BJ (cell line): Measurements from ENCODE around the gene MSH3. TPM values are rescaled to one million over a fixed set of nuclear protein-coding genes. Genes with fewer than 3 reads are reported as not detected.
"Not testable (repeated sequence)": the region's sequence is repeated elsewhere in the genome, so short reads cannot be mapped to it uniquely, and the experiment has no call there.

Experiments
- CTCF ChIA-PET: fragments of 350-600 bp; formaldehyde crosslinking; extraction: SDS; loops from one replicate; lab custom pipeline; 2021; ENCODE audit warnings: antibody characterized with exemption, inconsistent platforms; lab: Yijun Ruan, JAX
- POLR2A ChIA-PET: fragments of 300-600 bp; sonication (Branson Sonifier 250); formaldehyde crosslinking; extraction: SDS; loops from one replicate; lab custom pipeline; 2021; ENCODE audit warnings: antibody characterized with exemption; lab: Charles Lee
- DNase-seq: peaks from one replicate; pipeline ENCODE4 v3.0.0-alpha.2; 2011; ENCODE audit warnings: low read depth
- H3K27me3 ChIP-seq: 2 replicates; pipeline ENCODE4 v1.6.0; 2011; ENCODE audit warnings: low read length; ENCODE audit not compliant: control insufficient read depth, insufficient read depth
- H3K36me3 ChIP-seq: 2 replicates; pipeline ENCODE4 v1.5.1; 2011; ENCODE audit warnings: low read length; ENCODE audit not compliant: control insufficient read depth, insufficient read depth
- H3K4me3 ChIP-seq: 2 replicates; pipeline ENCODE4 v1.5.1; 2011; ENCODE audit warnings: low read depth, mild to moderate bottlenecking, control low read depth, low read length
- polyA plus RNA-seq: library from polyadenylated mRNA; depleted of rRNA; stranded (reverse); fragments of >200 nt; gene quantifications from 2 replicates; pipeline ENCODE4 v1.2.3, GENCODE V29; 2011
- TF ChIP-seq, protein P1 (sequence below): IDR thresholded peaks from 2 replicates; pipeline ENCODE4 v1.5.1; 2011; ENCODE audit warnings: low read depth, mild to moderate bottlenecking, control low read depth, inconsistent platforms, low read length, moderate library complexity; ENCODE audit not compliant: insufficient read depth

Gene MSH3
- polyA plus RNA-seq, 1 experiment: 4.0 TPM

DNA sequence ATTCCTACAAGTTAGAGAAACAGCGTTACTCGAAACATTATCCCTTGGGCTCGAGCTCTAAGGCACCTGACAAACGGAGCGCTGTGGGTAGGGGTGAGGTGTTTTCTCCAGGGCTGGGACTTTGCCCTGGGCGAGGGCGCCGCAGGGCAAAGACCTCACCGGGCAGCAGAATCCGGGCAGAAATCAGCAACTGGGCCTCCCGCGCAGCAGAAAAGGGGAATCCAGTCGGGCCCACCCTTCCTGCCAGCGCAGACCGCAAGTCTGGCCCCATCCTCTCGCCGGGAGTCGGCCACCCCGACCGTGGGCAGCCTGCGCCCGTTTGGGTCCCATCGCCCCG is 430 bp upstream of the MSH3 start:
- ChIA-PET CTCF (no interaction called here), POLR2A (no interaction called here)
- DNase-seq: no peak
- H3K27me3 ChIP-seq: no peaks in the 10 kb centered on the region
- TF ChIP-seq, protein P1, sequence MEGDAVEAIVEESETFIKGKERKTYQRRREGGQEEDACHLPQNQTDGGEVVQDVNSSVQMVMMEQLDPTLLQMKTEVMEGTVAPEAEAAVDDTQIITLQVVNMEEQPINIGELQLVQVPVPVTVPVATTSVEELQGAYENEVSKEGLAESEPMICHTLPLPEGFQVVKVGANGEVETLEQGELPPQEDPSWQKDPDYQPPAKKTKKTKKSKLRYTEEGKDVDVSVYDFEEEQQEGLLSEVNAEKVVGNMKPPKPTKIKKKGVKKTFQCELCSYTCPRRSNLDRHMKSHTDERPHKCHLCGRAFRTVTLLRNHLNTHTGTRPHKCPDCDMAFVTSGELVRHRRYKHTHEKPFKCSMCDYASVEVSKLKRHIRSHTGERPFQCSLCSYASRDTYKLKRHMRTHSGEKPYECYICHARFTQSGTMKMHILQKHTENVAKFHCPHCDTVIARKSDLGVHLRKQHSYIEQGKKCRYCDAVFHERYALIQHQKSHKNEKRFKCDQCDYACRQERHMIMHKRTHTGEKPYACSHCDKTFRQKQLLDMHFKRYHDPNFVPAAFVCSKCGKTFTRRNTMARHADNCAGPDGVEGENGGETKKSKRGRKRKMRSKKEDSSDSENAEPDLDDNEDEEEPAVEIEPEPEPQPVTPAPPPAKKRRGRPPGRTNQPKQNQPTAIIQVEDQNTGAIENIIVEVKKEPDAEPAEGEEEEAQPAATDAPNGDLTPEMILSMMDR: no peak
- H3K36me3 ChIP-seq: peaks cover 2% of the 10 kb centered on the region; the same call in 1 of the 2 replicates
- peak overlapping the region; percentile 73 for H3K4me3 ChIP-seq

DNA sequence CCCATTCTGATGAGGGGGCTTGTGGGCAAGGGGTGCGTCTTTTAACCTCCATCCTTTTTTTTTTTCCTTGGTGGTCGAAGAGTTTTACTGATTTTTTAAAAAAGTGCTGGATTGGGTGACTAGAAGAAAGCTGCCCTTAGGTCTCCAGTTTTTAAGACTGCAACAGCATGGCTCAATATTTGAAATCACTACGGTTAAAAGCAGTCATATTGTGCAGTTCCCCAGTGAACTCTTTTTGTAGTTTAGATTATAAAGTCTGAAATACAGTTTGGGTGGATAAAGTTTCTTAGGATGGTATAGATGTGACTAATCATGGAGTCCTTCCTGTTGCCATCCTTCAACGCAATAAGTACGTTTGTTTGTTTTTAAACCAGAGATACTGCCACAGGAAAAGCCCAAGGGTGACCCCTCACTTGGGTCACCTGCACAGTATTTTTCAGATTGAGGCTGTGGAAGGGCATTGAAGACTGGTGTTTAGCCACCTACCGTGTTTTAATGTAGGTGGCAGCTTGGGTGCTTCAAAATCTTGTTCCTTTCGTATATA is 851 bp downstream of the MSH3 start:
- no peak for DNase-seq
- ChIA-PET POLR2A (interaction anchor here (0.6 kb wide), 1 partner anchor 1771 kb away, joined by 4 read pairs; no protein-coding TSS in a partner anchor), CTCF (interaction anchor here (0.6 to 2.0 kb wide), 2 partner anchors 11 to 92 kb away, joined by 3 to 6 read pairs; no protein-coding TSS in a partner anchor)

DNA sequence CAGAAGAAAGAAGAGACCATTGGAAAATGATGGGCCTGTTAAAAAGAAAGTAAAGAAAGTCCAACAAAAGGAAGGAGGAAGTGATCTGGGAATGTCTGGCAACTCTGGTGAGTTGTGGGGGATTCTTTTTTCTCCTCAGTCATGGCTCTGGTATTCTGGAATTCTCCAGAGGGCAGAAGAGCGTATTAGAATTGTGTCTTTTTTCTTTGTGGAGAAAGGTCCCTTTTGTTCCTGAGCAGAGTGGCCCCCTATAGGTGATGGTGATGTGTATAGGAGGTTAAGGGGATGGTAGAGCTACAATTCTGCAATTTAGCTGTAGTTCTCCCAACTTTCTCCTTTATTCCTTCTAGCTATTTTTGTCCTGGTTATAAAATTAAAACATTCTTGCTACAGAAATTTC is 2.0 kb downstream of the MSH3 start:
- CTCF ChIA-PET: interaction anchor here (0.7 to 2.0 kb wide), 3 partner anchors 10 to 521 kb away, joined by 3 to 6 read pairs (median 3); no protein-coding TSS in a partner anchor
- H3K27me3 ChIP-seq: no peaks in the 10 kb centered on the region
- POLR2A ChIA-PET: no interaction called here
- no peak overlapping the region for H3K4me3 ChIP-seq
- peaks cover 2% of the 10 kb centered on the region; the same call in 1 of the 2 replicates for H3K36me3 ChIP-seq
- TF ChIP-seq, protein P1: no peak
- no peak for DNase-seq

More for the DNA sequence above, 851 bp downstream of the MSH3 start:
- H3K4me3 ChIP-seq: peak overlapping the region; percentile 73
- TF ChIP-seq, protein P1: no peak
- H3K27me3 ChIP-seq: no peaks in the 10 kb centered on the region
- peaks cover 2% of the 10 kb centered on the region; the same call in 1 of the 2 replicates for H3K36me3 ChIP-seq

DNA sequence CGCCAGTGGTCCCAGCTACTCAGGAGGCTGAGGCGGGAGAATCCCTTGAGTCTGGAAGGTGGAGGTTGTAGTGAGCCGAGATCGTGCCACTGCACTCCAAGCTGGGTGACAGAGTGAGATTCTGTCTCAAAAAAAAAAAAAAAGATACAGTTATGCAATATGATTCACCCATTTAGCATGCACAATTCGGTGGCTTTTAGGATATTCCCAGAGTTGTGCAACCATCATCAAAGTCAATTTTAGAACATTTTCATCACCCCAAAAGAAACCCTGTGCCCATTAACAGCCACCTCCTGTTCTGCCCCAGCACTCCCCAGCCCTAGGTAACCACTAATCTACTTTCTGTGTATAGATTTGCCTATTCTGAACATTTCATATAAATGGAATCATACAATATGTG is 4.7 kb downstream of the MSH3 start:
- CTCF ChIA-PET: interaction anchor here (1.6 kb wide), 1 partner anchor 10 kb away, joined by 3 read pairs; no protein-coding TSS in a partner anchor
- H3K4me3 ChIP-seq: no peak overlapping the region
- POLR2A ChIA-PET: no interaction called here
- peak; percentile 20 for DNase-seq
- TF ChIP-seq, protein P1: no peak
- H3K36me3 ChIP-seq: peaks cover 2% of the 10 kb centered on the region; the same call in 1 of the 2 replicates
- no peaks in the 10 kb centered on the region for H3K27me3 ChIP-seq

DNA sequence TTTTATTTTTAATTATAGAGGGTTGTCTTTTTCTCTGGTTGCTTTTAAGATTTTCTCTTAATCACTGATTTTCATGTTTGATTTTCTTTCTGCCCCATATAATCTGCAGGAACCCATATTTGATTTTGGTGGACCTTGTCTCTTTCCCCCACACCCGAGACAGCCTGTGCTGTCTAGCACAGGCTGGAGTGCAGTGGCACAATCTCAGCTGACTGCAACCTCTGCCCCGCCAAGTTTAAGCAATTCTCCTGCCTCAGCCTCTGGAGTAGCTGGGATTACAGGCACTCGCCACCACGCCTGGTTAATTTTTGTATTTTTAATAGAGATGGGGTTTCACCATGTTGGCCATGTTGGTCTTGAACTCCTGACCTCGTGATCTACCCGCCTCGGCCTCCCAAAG is 6.2 kb downstream of the MSH3 start:
- POLR2A ChIA-PET, H3K36me3 ChIP-seq, DNase-seq, H3K27me3 ChIP-seq, H3K4me3 ChIP-seq: not testable (repeated sequence)
- CTCF ChIA-PET: interaction anchor here (0.7 to 1.0 kb wide), 2 partner anchors 9 to 12 kb away, joined by 3 read pairs; no protein-coding TSS in a partner anchor
